SK-N-SH treated with all-trans-retinoic acid at 6 μM for 48 hours (cell line): ENCODE data around the gene DNAH7.

Experiments
- ATAC-seq: fragments of 200-7000 bp; cut with Tn5 transposase; 3 replicates; pipeline ENCODE4 v1.9.1; 2020; ENCODE audit warnings: mild to moderate bottlenecking, moderate library complexity
- ARNTL ChIP-seq: fragments of 450-650 bp; formaldehyde crosslinking; IDR thresholded peaks from 2 replicates; pipeline ENCODE4 v1.5.0; 2020; ENCODE audit warnings: low read depth, mild to moderate bottlenecking, moderate library complexity, borderline replicate concordance
- BACH2 ChIP-seq: fragments of 250-450 bp; sonication (Bioruptor Pico); IDR thresholded peaks from 2 replicates; pipeline ENCODE4 v1.9.0; 2021; ENCODE audit warnings: mild to moderate bottlenecking, borderline replicate concordance
- CSDC2 ChIP-seq: fragments of 250-450 bp; sonication (Bioruptor Pico); IDR thresholded peaks from 2 replicates; pipeline ENCODE4 v1.5.0; 2020; ENCODE audit warnings: mild to moderate bottlenecking, moderate library complexity
- ESRRG ChIP-seq: fragments of 250-450 bp; sonication (Bioruptor Pico); IDR thresholded peaks from 2 replicates; pipeline ENCODE4 v1.6.1; 2021; ENCODE audit warnings: mild to moderate bottlenecking
- GLIS3 ChIP-seq: fragments of 250-450 bp; sonication (Bioruptor Pico); IDR thresholded peaks from 2 replicates; pipeline ENCODE4 v1.5.0; 2020; ENCODE audit warnings: mild to moderate bottlenecking, moderate library complexity
- ISL1 ChIP-seq: fragments of 250-450 bp; sonication (Bioruptor Pico); IDR thresholded peaks from 2 replicates; pipeline ENCODE4 v2.1.2; 2022; ENCODE audit warnings: mild to moderate bottlenecking, moderate library complexity
- OSR1 ChIP-seq: fragments of 250-450 bp; sonication (Bioruptor Pico); IDR thresholded peaks from 2 replicates; pipeline ENCODE4 v1.8.0; 2022; ENCODE audit warnings: moderate library complexity, mild to moderate bottlenecking, inconsistent platforms
- PPARA ChIP-seq: fragments of 250-450 bp; sonication (Bioruptor Pico); IDR thresholded peaks from 2 replicates; pipeline ENCODE4 v1.5.0; 2020; ENCODE audit warnings: mild to moderate bottlenecking, borderline replicate concordance
- RARB ChIP-seq: fragments of 250-450 bp; sonication (Bioruptor Pico); IDR thresholded peaks from 2 replicates; pipeline ENCODE4 v1.8.0; 2021; ENCODE audit warnings: mild to moderate bottlenecking, moderate library complexity
- SNAI2 ChIP-seq: fragments of 250-450 bp; sonication (Bioruptor Pico); IDR thresholded peaks from 2 replicates; pipeline ENCODE4 v1.5.0; 2020; ENCODE audit warnings: mild to moderate bottlenecking, moderate library complexity
- TOX ChIP-seq: fragments of 250-450 bp; sonication (Bioruptor Pico); IDR thresholded peaks from 2 replicates; pipeline ENCODE4 v1.8.0; 2021; ENCODE audit warnings: mild to moderate bottlenecking, moderate library complexity, borderline replicate concordance
- ZC3H10 ChIP-seq: fragments of 250-450 bp; sonication (Bioruptor Pico); IDR thresholded peaks from 2 replicates; pipeline ENCODE4 v1.5.1; 2021; ENCODE audit warnings: mild to moderate bottlenecking, moderate library complexity
- ZFP3 ChIP-seq: fragments of 250-450 bp; sonication (Bioruptor Pico); IDR thresholded peaks from 2 replicates; pipeline ENCODE4 v1.5.0; 2020; ENCODE audit warnings: mild to moderate bottlenecking, moderate library complexity
- ZFP30 ChIP-seq: fragments of 450-650 bp; formaldehyde crosslinking; IDR thresholded peaks from 2 replicates; pipeline ENCODE4 v1.5.0; 2022; ENCODE audit warnings: mild to moderate bottlenecking, moderate library complexity
- ZNF565 ChIP-seq: fragments of 450-650 bp; formaldehyde crosslinking; conservative IDR thresholded peaks from 2 replicates; pipeline ENCODE4 v1.5.0; 2020; ENCODE audit warnings: low read depth, mild to moderate bottlenecking, moderate library complexity
- ZNF70 ChIP-seq: fragments of 450-650 bp; formaldehyde crosslinking; IDR thresholded peaks from 2 replicates; pipeline ENCODE4 v1.5.0; 2020; ENCODE audit warnings: mild to moderate bottlenecking, moderate library complexity
- ZNF8 ChIP-seq: fragments of 450-650 bp; formaldehyde crosslinking; IDR thresholded peaks from 2 replicates; pipeline ENCODE4 v1.5.0; 2020; ENCODE audit warnings: mild to moderate bottlenecking, moderate library complexity
- TF ChIP-seq, protein P1 (sequence below): fragments of 250-450 bp; sonication (Bioruptor Pico); IDR thresholded peaks from 2 replicates; pipeline ENCODE4 v1.5.1; 2021; ENCODE audit warnings: mild to moderate bottlenecking, moderate library complexity
- TF ChIP-seq, protein P2 (sequence below): fragments of 250-450 bp; sonication (Bioruptor Pico); IDR thresholded peaks from 2 replicates; pipeline ENCODE4 v1.5.0; 2020; ENCODE audit warnings: mild to moderate bottlenecking, moderate library complexity
- TF ChIP-seq, protein P3 (sequence below): fragments of 250-450 bp; sonication (Bioruptor Pico); IDR thresholded peaks from 2 replicates; pipeline ENCODE4 v1.5.1; 2020; ENCODE audit warnings: low read depth, mild to moderate bottlenecking, moderate library complexity
- TF ChIP-seq, protein P4 (sequence below): fragments of 250-450 bp; sonication (Bioruptor Pico); IDR thresholded peaks from 2 replicates; pipeline ENCODE4 v1.8.0; 2020; ENCODE audit warnings: mild to moderate bottlenecking, moderate library complexity, borderline replicate concordance

The DNAH7 gene

DNA sequence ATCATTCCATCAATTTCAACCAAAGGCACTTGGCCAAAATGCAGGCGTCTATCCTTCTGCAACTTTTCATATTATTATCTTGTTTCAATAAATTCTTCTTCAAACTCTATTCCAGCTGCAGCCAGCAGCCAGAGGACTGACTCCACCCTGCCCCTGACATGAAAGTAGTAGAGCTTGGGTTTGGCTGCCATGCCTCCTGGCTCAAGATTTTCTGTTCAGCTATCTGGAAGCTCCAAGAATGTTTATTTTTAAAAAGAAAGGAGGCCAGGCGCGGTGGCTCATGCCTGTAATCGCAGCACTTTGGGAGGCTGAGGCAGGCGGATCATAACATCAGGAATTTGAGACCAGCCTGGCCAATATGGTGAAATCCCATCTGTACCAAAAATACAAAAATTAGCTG is 4.9 kb downstream of the DNAH7 start:
- ATAC-seq, result no peak
- no peak for TF ChIP-seq ZC3H10 (CRISPR knock-in tag)
- TF ChIP-seq ZFP3 (CRISPR knock-in tag), result no peak
- TF ChIP-seq, protein P1, sequence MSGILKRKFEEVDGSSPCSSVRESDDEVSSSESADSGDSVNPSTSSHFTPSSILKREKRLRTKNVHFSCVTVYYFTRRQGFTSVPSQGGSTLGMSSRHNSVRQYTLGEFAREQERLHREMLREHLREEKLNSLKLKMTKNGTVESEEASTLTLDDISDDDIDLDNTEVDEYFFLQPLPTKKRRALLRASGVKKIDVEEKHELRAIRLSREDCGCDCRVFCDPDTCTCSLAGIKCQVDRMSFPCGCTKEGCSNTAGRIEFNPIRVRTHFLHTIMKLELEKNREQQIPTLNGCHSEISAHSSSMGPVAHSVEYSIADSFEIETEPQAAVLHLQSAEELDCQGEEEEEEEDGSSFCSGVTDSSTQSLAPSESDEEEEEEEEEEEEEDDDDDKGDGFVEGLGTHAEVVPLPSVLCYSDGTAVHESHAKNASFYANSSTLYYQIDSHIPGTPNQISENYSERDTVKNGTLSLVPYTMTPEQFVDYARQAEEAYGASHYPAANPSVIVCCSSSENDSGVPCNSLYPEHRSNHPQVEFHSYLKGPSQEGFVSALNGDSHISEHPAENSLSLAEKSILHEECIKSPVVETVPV (CRISPR knock-in tag), result no peak
- TF ChIP-seq, protein P2, sequence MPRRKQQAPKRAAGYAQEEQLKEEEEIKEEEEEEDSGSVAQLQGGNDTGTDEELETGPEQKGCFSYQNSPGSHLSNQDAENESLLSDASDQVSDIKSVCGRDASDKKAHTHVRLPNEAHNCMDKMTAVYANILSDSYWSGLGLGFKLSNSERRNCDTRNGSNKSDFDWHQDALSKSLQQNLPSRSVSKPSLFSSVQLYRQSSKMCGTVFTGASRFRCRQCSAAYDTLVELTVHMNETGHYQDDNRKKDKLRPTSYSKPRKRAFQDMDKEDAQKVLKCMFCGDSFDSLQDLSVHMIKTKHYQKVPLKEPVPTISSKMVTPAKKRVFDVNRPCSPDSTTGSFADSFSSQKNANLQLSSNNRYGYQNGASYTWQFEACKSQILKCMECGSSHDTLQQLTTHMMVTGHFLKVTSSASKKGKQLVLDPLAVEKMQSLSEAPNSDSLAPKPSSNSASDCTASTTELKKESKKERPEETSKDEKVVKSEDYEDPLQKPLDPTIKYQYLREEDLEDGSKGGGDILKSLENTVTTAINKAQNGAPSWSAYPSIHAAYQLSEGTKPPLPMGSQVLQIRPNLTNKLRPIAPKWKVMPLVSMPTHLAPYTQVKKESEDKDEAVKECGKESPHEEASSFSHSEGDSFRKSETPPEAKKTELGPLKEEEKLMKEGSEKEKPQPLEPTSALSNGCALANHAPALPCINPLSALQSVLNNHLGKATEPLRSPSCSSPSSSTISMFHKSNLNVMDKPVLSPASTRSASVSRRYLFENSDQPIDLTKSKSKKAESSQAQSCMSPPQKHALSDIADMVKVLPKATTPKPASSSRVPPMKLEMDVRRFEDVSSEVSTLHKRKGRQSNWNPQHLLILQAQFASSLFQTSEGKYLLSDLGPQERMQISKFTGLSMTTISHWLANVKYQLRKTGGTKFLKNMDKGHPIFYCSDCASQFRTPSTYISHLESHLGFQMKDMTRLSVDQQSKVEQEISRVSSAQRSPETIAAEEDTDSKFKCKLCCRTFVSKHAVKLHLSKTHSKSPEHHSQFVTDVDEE, result no peak
- no peak for TF ChIP-seq ARNTL
- no peak for TF ChIP-seq SNAI2 (CRISPR knock-in tag)
- TF ChIP-seq, protein P3, sequence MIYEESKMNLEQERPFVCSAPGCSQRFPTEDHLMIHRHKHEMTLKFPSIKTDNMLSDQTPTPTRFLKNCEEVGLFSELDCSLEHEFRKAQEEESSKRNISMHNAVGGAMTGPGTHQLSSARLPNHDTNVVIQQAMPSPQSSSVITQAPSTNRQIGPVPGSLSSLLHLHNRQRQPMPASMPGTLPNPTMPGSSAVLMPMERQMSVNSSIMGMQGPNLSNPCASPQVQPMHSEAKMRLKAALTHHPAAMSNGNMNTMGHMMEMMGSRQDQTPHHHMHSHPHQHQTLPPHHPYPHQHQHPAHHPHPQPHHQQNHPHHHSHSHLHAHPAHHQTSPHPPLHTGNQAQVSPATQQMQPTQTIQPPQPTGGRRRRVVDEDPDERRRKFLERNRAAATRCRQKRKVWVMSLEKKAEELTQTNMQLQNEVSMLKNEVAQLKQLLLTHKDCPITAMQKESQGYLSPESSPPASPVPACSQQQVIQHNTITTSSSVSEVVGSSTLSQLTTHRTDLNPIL, result no peak
- TF ChIP-seq TOX (CRISPR knock-in tag), result no peak
- TF ChIP-seq OSR1 (CRISPR knock-in tag), result no peak
- no peak for TF ChIP-seq ZNF565 (CRISPR knock-in tag)
- TF ChIP-seq ESRRG (CRISPR knock-in tag), result no peak

DNA sequence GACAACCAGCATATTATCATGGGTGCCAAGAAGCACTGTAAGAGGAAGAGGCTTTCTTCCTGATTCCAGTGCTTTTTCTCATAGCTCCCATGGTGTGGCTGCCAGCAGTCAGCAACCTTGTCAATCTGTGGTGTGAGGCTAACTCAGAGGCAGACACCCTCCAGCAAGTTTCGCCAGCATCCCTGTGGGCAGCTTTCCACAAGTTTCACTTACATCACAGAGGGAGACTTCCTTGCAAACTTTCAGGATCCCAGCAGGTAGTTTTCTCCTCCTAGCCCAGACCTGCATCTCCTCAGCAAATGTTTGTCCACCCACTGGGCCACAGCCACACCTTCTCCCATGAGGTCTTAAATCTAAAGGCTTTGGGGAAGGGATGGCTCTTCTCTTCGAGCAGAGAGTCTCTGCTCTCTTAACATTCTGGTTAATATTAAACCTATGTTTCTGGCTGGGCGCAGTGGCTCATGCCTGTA is 9.1 kb downstream of the DNAH7 start:
- ATAC-seq, result peak; percentile 34; the same call in 2 of the 3 replicates
- no peak for TF ChIP-seq ZNF8 (CRISPR knock-in tag)
- no peak for TF ChIP-seq ZFP3 (CRISPR knock-in tag)
- TF ChIP-seq ZNF565 (CRISPR knock-in tag), result no peak
- no peak for TF ChIP-seq ARNTL

DNA sequence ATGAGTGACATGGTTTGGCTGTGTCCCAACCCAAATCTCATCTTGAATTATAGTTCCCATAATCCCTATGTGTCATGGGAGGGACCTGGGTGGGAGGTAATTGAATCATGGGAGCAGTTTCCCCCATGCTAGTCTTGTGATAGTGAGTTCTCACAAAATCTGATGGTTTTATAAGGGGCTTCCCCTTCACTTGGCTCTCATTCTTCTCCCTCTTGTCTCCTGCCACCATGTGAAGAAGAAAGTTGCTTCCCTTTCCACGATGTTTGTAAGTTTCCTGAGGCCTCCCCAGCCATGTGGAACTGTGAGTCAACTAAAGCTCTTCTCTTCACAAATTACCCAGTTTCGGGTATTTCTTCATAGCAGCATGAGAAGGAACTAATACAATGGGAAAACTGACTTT is 14.0 kb downstream of the DNAH7 start:
- TF ChIP-seq CSDC2 (CRISPR knock-in tag), result no peak
- no peak for TF ChIP-seq ZC3H10 (CRISPR knock-in tag)
- no peak for TF ChIP-seq ZNF565 (CRISPR knock-in tag)
- TF ChIP-seq PPARA (CRISPR knock-in tag), result no peak
- ATAC-seq, result no peak

DNA sequence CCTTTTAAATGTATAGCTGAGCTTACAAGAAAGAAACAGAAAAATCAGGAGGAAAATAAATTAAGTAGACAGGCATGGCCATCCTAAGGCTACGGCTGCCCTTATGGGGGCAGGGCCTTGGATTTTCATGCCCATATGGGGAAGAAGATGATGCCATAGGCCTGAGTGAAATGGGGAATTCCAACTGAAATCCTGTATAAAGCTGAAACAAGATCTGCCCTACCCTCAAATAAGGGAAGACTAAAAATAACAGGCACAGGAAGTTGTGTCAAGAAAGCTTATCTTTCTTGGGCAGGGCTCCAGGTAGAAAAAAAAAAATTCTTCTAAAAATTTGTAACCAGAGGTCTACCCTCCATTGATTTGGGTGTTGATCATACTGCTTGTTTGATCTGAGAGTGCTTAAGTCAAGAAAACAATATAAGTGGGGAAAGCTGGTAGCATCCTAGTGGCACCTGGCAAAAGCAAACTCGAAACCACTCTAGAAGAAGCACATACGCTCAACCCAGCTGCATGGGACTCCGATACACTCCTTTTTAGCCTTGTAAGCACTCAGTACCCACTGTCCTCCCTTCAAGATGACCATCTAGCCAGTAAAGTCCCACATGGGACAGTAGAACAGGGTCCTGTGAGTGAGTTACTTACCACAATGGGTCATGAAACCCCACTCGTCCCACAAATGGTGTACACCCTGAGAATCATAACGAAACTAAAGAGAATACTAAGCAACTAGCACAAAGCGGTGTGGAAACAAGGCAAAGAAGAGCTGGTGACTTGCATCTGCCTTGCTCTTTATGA is 22.3 kb downstream of the DNAH7 start:
- TF ChIP-seq ZFP30, result no peak
- TF ChIP-seq ZNF70 (CRISPR knock-in tag), result no peak
- TF ChIP-seq PPARA (CRISPR knock-in tag), result no peak
- no peak for TF ChIP-seq ZNF565 (CRISPR knock-in tag)
- no peak for TF ChIP-seq OSR1 (CRISPR knock-in tag)
- TF ChIP-seq ARNTL, result no peak
- TF ChIP-seq, protein P2, result no peak
- TF ChIP-seq GLIS3 (CRISPR knock-in tag), result no peak
- no peak for TF ChIP-seq ZC3H10 (CRISPR knock-in tag)
- TF ChIP-seq ESRRG (CRISPR knock-in tag), result no peak
- TF ChIP-seq RARB (CRISPR knock-in tag), result no peak
- TF ChIP-seq BACH2 (CRISPR knock-in tag), result no peak
- no peak for TF ChIP-seq SNAI2 (CRISPR knock-in tag)
- TF ChIP-seq, protein P4, sequence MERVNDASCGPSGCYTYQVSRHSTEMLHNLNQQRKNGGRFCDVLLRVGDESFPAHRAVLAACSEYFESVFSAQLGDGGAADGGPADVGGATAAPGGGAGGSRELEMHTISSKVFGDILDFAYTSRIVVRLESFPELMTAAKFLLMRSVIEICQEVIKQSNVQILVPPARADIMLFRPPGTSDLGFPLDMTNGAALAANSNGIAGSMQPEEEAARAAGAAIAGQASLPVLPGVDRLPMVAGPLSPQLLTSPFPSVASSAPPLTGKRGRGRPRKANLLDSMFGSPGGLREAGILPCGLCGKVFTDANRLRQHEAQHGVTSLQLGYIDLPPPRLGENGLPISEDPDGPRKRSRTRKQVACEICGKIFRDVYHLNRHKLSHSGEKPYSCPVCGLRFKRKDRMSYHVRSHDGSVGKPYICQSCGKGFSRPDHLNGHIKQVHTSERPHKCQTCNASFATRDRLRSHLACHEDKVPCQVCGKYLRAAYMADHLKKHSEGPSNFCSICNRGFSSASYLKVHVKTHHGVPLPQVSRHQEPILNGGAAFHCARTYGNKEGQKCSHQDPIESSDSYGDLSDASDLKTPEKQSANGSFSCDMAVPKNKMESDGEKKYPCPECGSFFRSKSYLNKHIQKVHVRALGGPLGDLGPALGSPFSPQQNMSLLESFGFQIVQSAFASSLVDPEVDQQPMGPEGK (CRISPR knock-in tag), result no peak
- TF ChIP-seq, protein P3, result no peak
- TF ChIP-seq TOX (CRISPR knock-in tag), result no peak
- TF ChIP-seq CSDC2 (CRISPR knock-in tag), result no peak
- TF ChIP-seq ISL1, result no peak
- no peak for TF ChIP-seq ZNF8 (CRISPR knock-in tag)
- ATAC-seq, result no peak
